Gastrocnemius medialis (tissue), 4 donors: ENCODE measurements around the gene DUSP15. TPM values are rescaled to one million over a fixed set of nuclear protein-coding genes. Genes with fewer than 3 reads are reported as not detected.

Experiments
- ATAC-seq, 2 donors: fragments of 150-250 bp; one replicate each; pipeline ENCODE4 v1.9.1; 2016
- DNase-seq, 2 donors: peaks; one replicate each; pipeline ENCODE4 v3.0.0-alpha.2; 2019
- H3K27ac ChIP-seq, 4 donors: fragments of 200-600 bp; sonication (generic); 1 replicate in 1 of 4; 2 replicates in 3 of 4; pipeline ENCODE4 v1.5.1; 2016 to 2018; ENCODE audit warnings: mild to moderate bottlenecking in 2 of 4, moderate library complexity in 1 of 4
- H3K27me3 ChIP-seq, 3 donors: fragments of 200-600 bp; sonication (generic) in 2 of 3; 1 replicate in 1 of 3; 2 replicates in 2 of 3; pipeline versions ENCODE4 v1.5.1 to v1.6.0; 2016 to 2019; ENCODE audit warnings: mild to moderate bottlenecking in 1 of 3, moderate library complexity in 1 of 3
- H3K36me3 ChIP-seq, 2 donors: fragments of 200-600 bp; sonication (generic) in 1 of 2; one replicate each; pipeline ENCODE4 v1.5.1; 2017 to 2018
- H3K4me1 ChIP-seq, 2 donors: fragments of 200-600 bp; sonication (generic) in 1 of 2; one replicate each; pipeline ENCODE4 v1.5.1; 2016 to 2017; ENCODE audit warnings: mild to moderate bottlenecking in 2 of 2
- H3K4me3 ChIP-seq, 4 donors: fragments of 200-600 bp; sonication (generic) in 3 of 4; 1 replicate in 1 of 4; 2 replicates in 3 of 4; pipeline ENCODE4 v1.5.1; 2016 to 2019; ENCODE audit warnings: mild to moderate bottlenecking in 2 of 4
- H3K9me3 ChIP-seq, 3 donors: fragments of 200-600 bp; sonication (generic) in 2 of 3; 1 replicate in 1 of 3; 2 replicates in 2 of 3; pipeline ENCODE4 v1.5.1; 2016 to 2019
- POLR2A ChIP-seq, 2 donors: fragments of 450-650 bp; IDR thresholded peaks; one replicate each; pipeline ENCODE4 v1.6.1; 2017; ENCODE audit warnings: antibody characterized with exemption in 2 of 2, mild to moderate bottlenecking in 2 of 2, moderate library complexity in 2 of 2
- in situ Hi-C, 4 donors: fragments of 200-750 bp; cut with MboI; loops; one replicate each; pipeline versions ENCODE4 v1.15.0 to v1.8.0; 2017; ENCODE audit warnings: low sequenced_read_pairs in 4 of 4
- intact Hi-C: fragments of 100-400 bp; cut with DNase I; formaldehyde crosslinking; loops from one replicate; pipeline ENCODE4 v1.15.1; 2023; ENCODE audit warnings: low total_unique reads
- total RNA-seq, 4 donors: library from RNA; depleted of rRNA; stranded (reverse); fragments of >200 nt; gene quantifications; one replicate each; pipeline versions ENCODE4 v1.1.0 to v1.2.3, GENCODE V29; 2016
- TF ChIP-seq, protein P1 (sequence below), 5 experiments: fragments of 450-650 bp in 3 of 5; fragments of 200-600 bp in 2 of 5; sonication (generic) in 2 of 5; IDR thresholded peaks in 4 of 5; conservative IDR thresholded peaks in 1 of 5; 1 replicate in 4 of 5; 2 replicates in 1 of 5; pipeline ENCODE4 v1.5.1; 2016 to 2019; ENCODE audit warnings: antibody characterized with exemption in 5 of 5, mild to moderate bottlenecking in 3 of 5, moderate library complexity in 3 of 5

Gene DUSP15
- total RNA-seq, 4 donors from 2014 or later: 1.1 TPM; not detected in 3

DNA sequence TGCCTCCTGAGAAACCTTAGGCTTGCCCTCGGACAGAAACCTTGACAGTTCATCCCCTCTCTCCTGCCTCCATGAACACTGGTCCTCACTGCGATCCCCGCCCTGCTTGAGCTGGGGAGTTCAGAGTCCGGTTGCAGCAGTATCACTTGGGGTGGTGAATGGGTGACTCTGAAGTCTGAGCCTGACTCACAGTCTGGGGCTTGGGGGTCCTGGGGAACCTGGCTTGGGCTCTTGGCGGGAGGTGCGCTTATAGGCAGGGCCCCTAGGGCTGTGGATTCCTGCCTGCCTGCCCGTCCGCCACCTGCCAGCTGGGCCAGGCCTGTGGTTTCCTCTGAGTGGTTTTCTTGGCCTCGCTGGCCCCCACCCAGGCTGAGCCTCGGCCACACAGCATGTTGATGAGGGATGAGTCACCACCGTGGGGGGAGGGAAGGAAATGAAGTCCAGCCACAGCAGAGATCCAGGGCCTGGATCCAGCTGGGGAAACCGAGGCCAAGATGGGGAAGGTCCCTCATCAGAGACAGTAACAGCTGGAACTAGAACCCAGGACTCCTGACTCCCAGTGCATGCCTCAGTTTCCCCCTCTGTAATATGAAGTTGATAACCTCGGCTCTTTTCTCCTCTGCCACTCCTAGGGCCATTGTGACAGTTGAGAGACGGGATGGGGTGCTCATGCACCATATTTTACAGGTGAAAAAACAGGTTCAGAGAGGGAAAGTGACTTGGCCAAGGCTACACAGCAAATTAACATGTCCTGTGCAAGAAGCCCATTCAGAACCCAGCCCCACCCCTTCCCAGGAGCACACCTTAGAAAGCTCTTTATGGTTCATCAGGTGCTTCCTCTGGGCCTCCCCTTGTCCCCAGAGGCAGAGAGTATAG, 34.1 kb downstream of the DUSP15 start:
- H3K9me3 ChIP-seq: no peaks in the 10 kb centered on the region
- in situ Hi-C loops (loop anchor here in 1 of 4 donors (25.0 kb wide), 1 partner anchor 99 kb away; the partner anchor contains the start of gene TPX2), intact Hi-C loops (loop anchor here (2.0 to 10.0 kb wide), 3 partner anchors 13 to 279 kb away; partner anchors contain the start of gene TPX2)
- peaks cover 0 to 4% of the 10 kb centered on the region in 2 donors for H3K36me3 ChIP-seq
- H3K4me1 ChIP-seq: peaks cover 14 to 33% of the 10 kb centered on the region in 2 donors
- ATAC-seq (peak; percentile 81 to 96), DNase-seq (peak; percentile 89 to 94)
- no peaks in the 10 kb centered on the region for H3K27me3 ChIP-seq
- H3K4me3 ChIP-seq: no peak overlapping the region
- TF ChIP-seq POLR2A (IDR thresholded peaks at IDR 0.05): no peak
- TF ChIP-seq, protein P1, sequence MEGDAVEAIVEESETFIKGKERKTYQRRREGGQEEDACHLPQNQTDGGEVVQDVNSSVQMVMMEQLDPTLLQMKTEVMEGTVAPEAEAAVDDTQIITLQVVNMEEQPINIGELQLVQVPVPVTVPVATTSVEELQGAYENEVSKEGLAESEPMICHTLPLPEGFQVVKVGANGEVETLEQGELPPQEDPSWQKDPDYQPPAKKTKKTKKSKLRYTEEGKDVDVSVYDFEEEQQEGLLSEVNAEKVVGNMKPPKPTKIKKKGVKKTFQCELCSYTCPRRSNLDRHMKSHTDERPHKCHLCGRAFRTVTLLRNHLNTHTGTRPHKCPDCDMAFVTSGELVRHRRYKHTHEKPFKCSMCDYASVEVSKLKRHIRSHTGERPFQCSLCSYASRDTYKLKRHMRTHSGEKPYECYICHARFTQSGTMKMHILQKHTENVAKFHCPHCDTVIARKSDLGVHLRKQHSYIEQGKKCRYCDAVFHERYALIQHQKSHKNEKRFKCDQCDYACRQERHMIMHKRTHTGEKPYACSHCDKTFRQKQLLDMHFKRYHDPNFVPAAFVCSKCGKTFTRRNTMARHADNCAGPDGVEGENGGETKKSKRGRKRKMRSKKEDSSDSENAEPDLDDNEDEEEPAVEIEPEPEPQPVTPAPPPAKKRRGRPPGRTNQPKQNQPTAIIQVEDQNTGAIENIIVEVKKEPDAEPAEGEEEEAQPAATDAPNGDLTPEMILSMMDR (IDR thresholded peaks at IDR 0.05 in 4 of 5, conservative IDR thresholded peaks at IDR 0.05 in 1 of 5): no peak
- H3K27ac ChIP-seq: peak overlapping the region; percentile 79 to 95 (median 80)

DNA sequence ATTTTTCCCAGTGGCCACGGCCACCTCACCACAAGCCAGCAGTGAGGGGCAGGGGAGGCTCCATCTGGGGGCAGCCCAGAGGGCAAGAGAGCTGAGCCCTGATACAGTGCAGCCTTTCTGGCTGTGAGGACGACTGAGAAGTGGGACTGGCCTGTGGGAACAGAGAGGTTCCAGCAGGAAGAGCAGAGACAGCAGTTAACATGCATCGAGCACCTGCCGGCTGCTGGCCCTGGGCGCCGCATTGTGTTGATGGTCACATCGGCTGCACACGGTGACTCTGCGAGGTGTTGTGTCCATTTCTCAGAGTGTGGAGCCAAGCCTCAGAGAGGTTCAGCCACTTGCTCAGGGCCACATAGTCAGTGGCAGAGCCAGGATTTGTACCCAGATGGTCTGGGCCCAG, 34.8 kb downstream of the DUSP15 start:
- peaks cover 0 to 4% of the 10 kb centered on the region in 2 donors for H3K36me3 ChIP-seq
- H3K4me3 ChIP-seq: no peak overlapping the region
- peak in 1 of 2 donors; percentile 2 for ATAC-seq
- in situ Hi-C loops: loop anchor here in 1 of 4 donors (25.0 kb wide), 1 partner anchor 98 kb away; the partner anchor contains the start of gene TPX2
- intact Hi-C loops: loop anchor here (5.0 to 10.0 kb wide), 2 partner anchors 98 to 279 kb away; partner anchors contain the start of gene TPX2
- DNase-seq: no peak
- peaks cover 14 to 38% of the 10 kb centered on the region in 2 donors for H3K4me1 ChIP-seq
- TF ChIP-seq, protein P1 (IDR thresholded peaks at IDR 0.05 in 4 of 5, conservative IDR thresholded peaks at IDR 0.05 in 1 of 5): no peak
- no peak for TF ChIP-seq POLR2A (IDR thresholded peaks at IDR 0.05)
- no peaks in the 10 kb centered on the region for H3K9me3 ChIP-seq
- no peaks in the 10 kb centered on the region for H3K27me3 ChIP-seq
- H3K27ac ChIP-seq: peak overlapping the region; percentile 79 to 95 (median 80)

DNA sequence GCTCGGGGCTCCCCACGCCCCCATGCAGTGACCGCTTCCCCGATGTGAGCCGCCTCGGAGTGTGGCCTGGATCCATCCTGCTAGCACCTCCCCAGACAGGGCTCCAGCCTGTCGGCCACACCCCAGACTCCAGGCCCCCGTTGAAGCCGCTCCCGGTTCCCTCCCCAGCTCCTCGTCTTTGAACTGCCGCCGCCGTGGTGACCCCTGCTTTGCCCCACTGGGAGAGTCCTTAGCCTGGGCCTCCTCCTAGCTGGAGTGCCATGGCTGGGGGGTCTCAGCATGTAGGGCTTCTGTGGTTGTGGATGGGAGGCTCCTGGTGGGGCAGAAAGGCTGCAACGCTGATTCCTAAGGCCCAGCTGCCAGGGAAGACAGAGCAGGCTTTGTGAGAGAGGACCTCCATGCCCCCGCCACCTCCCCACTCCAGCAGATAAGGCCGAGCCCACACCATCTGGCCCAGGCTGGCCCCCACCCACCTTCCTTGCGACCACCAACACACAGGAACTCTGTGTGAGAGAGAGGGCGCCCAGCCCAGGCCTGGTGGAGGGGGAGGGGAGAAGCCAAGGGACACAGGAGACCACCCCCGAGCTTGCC, 36.3 kb downstream of the DUSP15 start:
- DNase-seq (no peak), ATAC-seq (no peak)
- H3K9me3 ChIP-seq: no peaks in the 10 kb centered on the region
- in situ Hi-C loops: loop anchor here in 1 of 4 donors (25.0 kb wide), 1 partner anchor 97 kb away; the partner anchor contains the start of gene TPX2
- H3K36me3 ChIP-seq: peaks cover 0 to 4% of the 10 kb centered on the region in 2 donors
- H3K4me1 ChIP-seq: peaks cover 14 to 48% of the 10 kb centered on the region in 2 donors
- H3K27me3 ChIP-seq: no peaks in the 10 kb centered on the region
- no peak overlapping the region for H3K4me3 ChIP-seq
- intact Hi-C loops: loop anchor here (2.0 to 10.0 kb wide), 2 partner anchors 109 to 281 kb away; no protein-coding TSS in a partner anchor
- peak overlapping the region; percentile 69 to 95 (median 80) for H3K27ac ChIP-seq
- TF ChIP-seq, protein P1 (IDR thresholded peaks at IDR 0.05 in 4 of 5, conservative IDR thresholded peaks at IDR 0.05 in 1 of 5): no peak
- TF ChIP-seq POLR2A (IDR thresholded peaks at IDR 0.05): no peak

DNA sequence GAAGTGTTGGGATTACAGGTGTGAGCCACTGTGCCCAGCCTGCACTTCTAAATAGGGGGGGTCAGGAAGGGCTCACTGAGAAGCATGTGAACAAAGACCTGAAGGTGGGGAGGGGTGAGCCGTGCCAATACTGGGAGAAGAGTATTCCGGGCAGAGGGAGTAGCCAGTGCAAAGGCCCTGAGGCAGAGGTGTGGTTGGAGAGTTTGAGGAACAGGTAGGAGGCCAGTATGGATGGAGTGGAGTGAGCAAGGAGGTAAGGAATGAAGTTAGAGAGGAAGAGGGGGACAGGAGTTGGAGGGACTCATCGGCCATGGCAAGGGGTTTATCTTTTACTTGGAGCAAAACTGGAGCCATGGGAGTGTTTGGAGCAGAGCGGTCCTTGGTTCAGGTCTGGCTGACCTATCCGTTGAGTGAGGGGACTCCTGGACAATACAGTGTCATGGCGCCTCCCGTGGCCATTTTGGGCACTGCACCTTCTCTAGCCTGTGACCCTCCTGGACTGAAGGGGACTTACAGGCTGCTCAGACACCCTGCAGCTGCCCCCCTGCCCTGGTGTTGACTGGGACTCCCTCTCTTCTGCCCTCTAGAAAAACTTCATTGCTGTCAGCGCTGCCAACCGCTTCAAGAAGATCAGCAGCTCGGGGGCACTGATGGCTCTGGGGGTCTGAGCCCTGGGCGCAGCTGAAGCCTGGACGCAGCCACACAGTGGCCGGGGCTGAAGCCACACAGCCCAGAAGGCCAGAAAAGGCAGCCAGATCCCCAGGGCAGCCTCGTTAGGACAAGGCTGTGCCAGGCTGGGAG, 37.0 kb downstream of the DUSP15 start:
- no peaks in the 10 kb centered on the region for H3K9me3 ChIP-seq
- peaks cover 0 to 4% of the 10 kb centered on the region in 2 donors for H3K36me3 ChIP-seq
- ATAC-seq: peak in 1 of 2 donors; percentile 39
- intact Hi-C loops: loop anchor here (2.0 to 10.0 kb wide), 2 partner anchors 109 to 281 kb away; no protein-coding TSS in a partner anchor
- H3K4me3 ChIP-seq: no peak overlapping the region
- DNase-seq: peak in 1 of 2 donors; percentile 65
- peak overlapping the region; percentile 69 to 95 (median 80) for H3K27ac ChIP-seq
- H3K27me3 ChIP-seq: no peaks in the 10 kb centered on the region
- in situ Hi-C loops: loop anchor here in 1 of 4 donors (25.0 kb wide), 1 partner anchor 96 kb away; the partner anchor contains the start of gene TPX2
- H3K4me1 ChIP-seq: peaks cover 14 to 55% of the 10 kb centered on the region in 2 donors
- no peak for TF ChIP-seq POLR2A (IDR thresholded peaks at IDR 0.05)
- TF ChIP-seq, protein P1 (IDR thresholded peaks at IDR 0.05 in 4 of 5, conservative IDR thresholded peaks at IDR 0.05 in 1 of 5): peak; percentile 73 to 87 (median 83)
